HG03354 (cell line): ENCODE measurements around the gene BLOC1S5.
"Not testable (repeated sequence)": the region's sequence is repeated elsewhere in the genome, so short reads cannot be mapped to it uniquely, and the experiment has no call there.

ENCODE experiments used
- ATAC-seq: cut with Tn5 transposase; IDR thresholded peaks from one replicate; pipeline ENCODE4 v1.9.1; 2021; ENCODE audit warnings: mild to moderate bottlenecking; ENCODE audit not compliant: unreplicated experiment, poor library complexity, severe bottlenecking

The BLOC1S5 gene

GRCh38 chr6:8000188-8000596 is 64.0 kb downstream of the BLOC1S5 start:
- ATAC-seq: no peak

- no peak for ATAC-seq
These were observed 65.0 kb downstream of the BLOC1S5 start for GRCh38 chr6:7999201-7999600.

- no peak for ATAC-seq
These were observed 66.0 kb downstream of the BLOC1S5 start for GRCh38 chr6:7998103-7998725.

GRCh38 chr6:7997286-7997685 is 66.9 kb downstream of the BLOC1S5 start:
- ATAC-seq: no peak

- ATAC-seq: no peak
These were observed 67.6 kb downstream of the BLOC1S5 start for GRCh38 chr6:7996538-7997111.

GRCh38 chr6:7993952-7994351 is 70.2 kb downstream of the BLOC1S5 start:
- ATAC-seq: no peak

GRCh38 chr6:7993399-7993798 is 70.8 kb downstream of the BLOC1S5 start:
- no peak for ATAC-seq

- peak; percentile 94 for ATAC-seq
These were observed 72.0 kb downstream of the BLOC1S5 start for GRCh38 chr6:7992002-7992815.

GRCh38 chr6:7991536-7991935 is 72.7 kb downstream of the BLOC1S5 start:
- ATAC-seq: peak; percentile 33

- no peak for ATAC-seq
These were observed 78.0 kb downstream of the BLOC1S5 start for GRCh38 chr6:7986219-7986618.

- not testable (repeated sequence) for ATAC-seq
These were observed 80.2 kb downstream of the BLOC1S5 start for GRCh38 chr6:7983967-7984366.

GRCh38 chr6:7979831-7980230 is 84.4 kb downstream of the BLOC1S5 start:
- ATAC-seq: no peak

GRCh38 chr6:7978736-7979135 is 85.5 kb downstream of the BLOC1S5 start:
- peak; percentile 74 for ATAC-seq

GRCh38 chr6:7976485-7977056 is 87.6 kb downstream of the BLOC1S5 start:
- ATAC-seq: no peak

GRCh38 chr6:7975764-7976146 is 88.4 kb downstream of the BLOC1S5 start:
- peak; percentile 70 for ATAC-seq

GRCh38 chr6:7974938-7975763 is 89.0 kb downstream of the BLOC1S5 start:
- ATAC-seq: peak; percentile 46

- ATAC-seq: no peak
These were observed 89.6 kb downstream of the BLOC1S5 start for GRCh38 chr6:7974565-7974937.

GRCh38 chr6:7973584-7973983 is 90.6 kb downstream of the BLOC1S5 start:
- ATAC-seq: no peak

- no peak for ATAC-seq
These were observed 92.7 kb downstream of the BLOC1S5 start for GRCh38 chr6:7971499-7971898.

- ATAC-seq: no peak
These were observed 93.6 kb downstream of the BLOC1S5 start for GRCh38 chr6:7970616-7971015.
